HCT116 (cell line): ENCODE data around the gene CLDN10. TPM values are rescaled to one million over a fixed set of nuclear protein-coding genes. Genes with fewer than 3 reads are reported as not detected.

Experiments used
- ATAC-seq: fragments of 200-7000 bp; cut with Tn5 transposase; 2 replicates; pipeline ENCODE4 v1.9.1; 2020; ENCODE audit warnings: mild to moderate bottlenecking, moderate library complexity
- BruUV-seq: library from RNA; stranded (reverse); fragments of 400-500 nt; replicated peaks from 2 replicates; lab custom pipeline; 2021; lab: Mats Ljungman, UMichigan
- CTCF ChIA-PET: fragments of 300-600 bp; sonication (Branson Sonifier 250); formaldehyde crosslinking; loops from one replicate; lab custom pipeline; 2021; ENCODE audit warnings: antibody characterized with exemption; lab: Charles Lee
- POLR2A ChIA-PET: fragments of 300-600, 350-600 bp; sonication (Branson Sonifier 250); formaldehyde crosslinking; loops from one replicate; lab custom pipeline; 2021; ENCODE audit warnings: antibody characterized with exemption; lab: Charles Lee
- RAD21 ChIA-PET, 2 experiments: fragments of 300-600 bp; sonication (Branson Sonifier 250); formaldehyde crosslinking; loops; one replicate each; lab custom pipeline; 2023; ENCODE audit warnings: low total read pairs in 2 of 2; ENCODE audit not compliant: uncharacterized antibody in 2 of 2, unreplicated experiment in 2 of 2, low non-redundant PET in 1 of 2; lab: Charles Lee
- DNase-seq: peaks from one replicate; pipeline ENCODE4 v3.0.0-alpha.2; 2010; ENCODE audit warnings: low read depth, low spot score
- H2AFZ ChIP-seq: fragments of 200-600 bp; shearing (Covaris generic), sonication (generic); 2 replicates; pipeline ENCODE4 v1.6.1; 2017; ENCODE audit warnings: low read depth, mixed run types, mixed read lengths, antibody characterized with exemption, low read length; ENCODE audit not compliant: poor library complexity, severe bottlenecking
- H3K27ac ChIP-seq: 2 replicates; pipeline ENCODE4 v1.5.1; 2012; ENCODE audit warnings: low read depth, low read length
- H3K27me3 ChIP-seq: fragments of 200-600 bp; sonication (generic); 2 replicates; pipeline ENCODE4 v1.6.1; 2016; ENCODE audit warnings: mixed run types, low read length, mixed read lengths; ENCODE audit not compliant: insufficient read depth
- H3K36me3 ChIP-seq, 2 experiments: fragments of 200-500 bp in 1 of 2; fragments of 200-600 bp in 1 of 2; sonication (Bioruptor generic) in 1 of 2; sonication (generic) in 1 of 2; 2 replicates each; pipeline versions ENCODE4 v1.5.1 to v1.6.1; 2014 to 2016; ENCODE audit warnings: low read length in 2 of 2, inconsistent platforms in 1 of 2, mixed read lengths in 1 of 2, mixed run types in 1 of 2; ENCODE audit not compliant: insufficient read depth in 2 of 2, control insufficient read depth in 1 of 2
- H3K4me1 ChIP-seq, 2 experiments: fragments of 200-600 bp in 1 of 2; sonication (generic) in 1 of 2; 2 replicates each; pipeline versions ENCODE4 v1.5.1 to v1.6.1; 2012 to 2017; ENCODE audit warnings: low read length in 2 of 2, inconsistent platforms in 1 of 2, mild to moderate bottlenecking in 1 of 2, mixed read lengths in 1 of 2, mixed run types in 1 of 2, moderate library complexity in 1 of 2; ENCODE audit not compliant: insufficient read depth in 2 of 2, control insufficient read depth in 1 of 2
- H3K4me2 ChIP-seq: fragments of 200-600 bp; sonication (generic); 2 replicates; pipeline ENCODE4 v1.6.1; 2017; ENCODE audit warnings: mixed run types, low read length, mixed read lengths
- H3K4me3 ChIP-seq, 2 experiments: fragments of 200-600 bp in 1 of 2; sonication (generic) in 1 of 2; replicated peaks in 1 of 2; 2 replicates each; pipeline ENCODE4 v1.5.1; 2011 to 2016; ENCODE audit warnings: low read length in 2 of 2, control low read depth in 1 of 2, low read depth in 1 of 2, mild to moderate bottlenecking in 1 of 2, mixed read lengths in 1 of 2, mixed run types in 1 of 2
- H3K79me2 ChIP-seq: fragments of 200-600 bp; sonication (generic); 2 replicates; pipeline ENCODE4 v1.6.1; 2017; ENCODE audit warnings: mild to moderate bottlenecking, mixed run types, low read length, moderate library complexity, mixed read lengths; ENCODE audit not compliant: insufficient read depth
- H3K9ac ChIP-seq: fragments of 200-600 bp; sonication (generic); 2 replicates; pipeline ENCODE4 v1.6.1; 2016; ENCODE audit warnings: low read length, mixed read lengths
- H3K9me2 ChIP-seq: fragments of 200-600 bp; sonication (generic), shearing (Covaris generic); 2 replicates; pipeline ENCODE4 v1.6.1; 2017; ENCODE audit warnings: mixed run types, mild to moderate bottlenecking, moderate library complexity; ENCODE audit not compliant: insufficient read depth
- H3K9me3 ChIP-seq, 2 experiments: fragments of 200-500 bp in 1 of 2; fragments of 200-600 bp in 1 of 2; sonication (Bioruptor generic) in 1 of 2; sonication (generic) in 1 of 2; 2 replicates each; pipeline ENCODE4 v1.6.1; 2014 to 2017; ENCODE audit warnings: low read length in 2 of 2, mixed read lengths in 2 of 2, inconsistent platforms in 1 of 2, low read depth in 1 of 2, mild to moderate bottlenecking in 1 of 2, mixed run types in 1 of 2, moderate library complexity in 1 of 2; ENCODE audit not compliant: control insufficient read depth in 1 of 2, insufficient read depth in 1 of 2
- H4K20me1 ChIP-seq: fragments of 200-600 bp; sonication (generic), shearing (Covaris generic); 2 replicates; pipeline ENCODE4 v1.6.1; 2017; ENCODE audit warnings: mixed run types, mild to moderate bottlenecking, moderate library complexity; ENCODE audit not compliant: insufficient read depth
- CBX3 ChIP-seq: IDR thresholded peaks from 2 replicates; pipeline ENCODE4 v1.6.1; 2012; ENCODE audit warnings: low read depth
- CEBPB ChIP-seq: IDR thresholded peaks from 2 replicates; pipeline ENCODE4 v1.6.1; 2012; ENCODE audit warnings: low read depth
- EGR1 ChIP-seq: IDR thresholded peaks from 2 replicates; pipeline ENCODE4 v1.6.1; 2012; ENCODE audit warnings: low read depth
- EZH2 ChIP-seq: fragments of 200-600 bp; sonication (generic); IDR thresholded peaks from 2 replicates; pipeline ENCODE4 v1.6.1; 2017; ENCODE audit warnings: antibody characterized with exemption, mixed run types
- EZH2phosphoT487 ChIP-seq: fragments of 200-600 bp; IDR thresholded peaks from 2 replicates; pipeline ENCODE4 v1.6.1; 2018; ENCODE audit warnings: antibody characterized with exemption, borderline replicate concordance
- FOSL1 ChIP-seq: IDR thresholded peaks from 2 replicates; pipeline ENCODE4 v1.6.1; 2012; ENCODE audit warnings: low read depth
- JUND ChIP-seq: IDR thresholded peaks from 2 replicates; pipeline ENCODE4 v1.6.1; 2012
- POLR2A ChIP-seq: IDR thresholded peaks from 2 replicates; pipeline ENCODE4 v1.7.0; 2011; ENCODE audit warnings: borderline replicate concordance; ENCODE audit not compliant: insufficient read depth, insufficient read length; ENCODE audit errors: extremely low read depth
- POLR2AphosphoS5 ChIP-seq: IDR thresholded peaks from 2 replicates; pipeline ENCODE4 v1.6.1; 2011; ENCODE audit warnings: mild to moderate bottlenecking, low read depth, low read length, moderate library complexity
- SIN3A ChIP-seq: IDR thresholded peaks from 2 replicates; pipeline ENCODE4 v1.6.1; 2012; ENCODE audit warnings: low read depth
- SP1 ChIP-seq: IDR thresholded peaks from 2 replicates; pipeline ENCODE4 v1.6.1; 2012; ENCODE audit warnings: low read depth
- SRF ChIP-seq: IDR thresholded peaks from 2 replicates; pipeline ENCODE4 v1.6.1; 2012; ENCODE audit warnings: low read depth
- YY1 ChIP-seq: IDR thresholded peaks from 2 replicates; pipeline ENCODE4 v1.6.1; 2011; ENCODE audit warnings: low read length, low read depth, moderate library complexity, mild to moderate bottlenecking; ENCODE audit not compliant: insufficient replicate concordance; ENCODE audit errors: extremely low read depth
- ZNF274 ChIP-seq: fragments of 200-500 bp; sonication (Bioruptor generic); IDR thresholded peaks from 2 replicates; pipeline ENCODE4 v1.6.1; 2014; ENCODE audit warnings: mild to moderate bottlenecking, low read depth, low read length, inconsistent platforms
- intact Hi-C: fragments of 100-400 bp; cut with micrococcal nuclease; formaldehyde crosslinking; loops from 2 replicates; pipeline ENCODE4 v1.10.0; 2022
- total RNA-seq: library from RNA; stranded (reverse); gene quantifications from one replicate; pipeline ENCODE4 v1.2.1, GENCODE V29; 2021; ENCODE audit not compliant: unreplicated experiment
- TF ChIP-seq, protein P1 (sequence below): IDR thresholded peaks from 2 replicates; pipeline ENCODE4 v1.6.1; 2011; ENCODE audit warnings: mild to moderate bottlenecking, low read length, moderate library complexity; ENCODE audit not compliant: insufficient replicate concordance; ENCODE audit errors: extremely low read depth
- TF ChIP-seq, protein P2 (sequence below): IDR thresholded peaks from 2 replicates; pipeline ENCODE4 v1.6.1; 2012; ENCODE audit warnings: low read depth
- TF ChIP-seq, protein P3 (sequence below), 3 experiments: fragments of 200-600 bp in 1 of 3; sonication (generic) in 1 of 3; IDR thresholded peaks in 2 of 3; conservative IDR thresholded peaks in 1 of 3; 2 replicates each; pipeline ENCODE4 v1.5.1; 2012 to 2017; ENCODE audit warnings: low read depth in 2 of 3, low read length in 2 of 3, antibody characterized with exemption in 1 of 3, borderline replicate concordance in 1 of 3, control low read depth in 1 of 3, mild to moderate bottlenecking in 1 of 3, mixed read lengths in 1 of 3, mixed run types in 1 of 3, moderate library complexity in 1 of 3; ENCODE audit not compliant: insufficient read depth in 1 of 3
- TF ChIP-seq, protein P4 (sequence below): IDR thresholded peaks from 2 replicates; pipeline ENCODE4 v1.6.1; 2012

CLDN10 gene
- total RNA-seq, 1 experiment from 2014 or later, result not detected

DNA sequence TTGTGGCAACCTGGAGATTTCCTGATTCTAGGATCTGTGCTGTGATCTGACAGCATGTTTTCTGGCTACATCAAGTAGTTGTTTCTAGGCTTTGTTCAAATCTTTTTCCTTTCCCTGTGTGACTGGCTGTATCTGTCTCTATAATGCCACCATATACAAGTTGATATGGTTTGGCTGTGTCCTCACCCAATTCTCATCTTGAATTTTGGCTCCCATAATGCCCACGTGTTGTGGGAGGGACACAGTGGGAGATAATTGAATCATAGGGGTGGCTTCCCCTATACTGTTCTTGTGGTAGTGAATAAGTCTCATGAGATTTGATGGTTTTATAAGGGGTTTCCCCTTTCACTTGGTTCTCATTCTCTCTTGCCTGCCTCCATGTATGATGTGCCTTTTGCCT, 24.6 kb upstream of the CLDN10 start:
- no peak for ATAC-seq
- TF ChIP-seq POLR2A, result no peak
- TF ChIP-seq POLR2AphosphoS5, result no peak
- TF ChIP-seq JUND, result no peak
- TF ChIP-seq YY1, result no peak
- no peak for TF ChIP-seq FOSL1
- no peak for TF ChIP-seq ZNF274
- TF ChIP-seq SIN3A, result no peak
- no peak for TF ChIP-seq EZH2
- TF ChIP-seq EGR1, result no peak
- TF ChIP-seq EZH2phosphoT487, result no peak
- TF ChIP-seq, protein P1, sequence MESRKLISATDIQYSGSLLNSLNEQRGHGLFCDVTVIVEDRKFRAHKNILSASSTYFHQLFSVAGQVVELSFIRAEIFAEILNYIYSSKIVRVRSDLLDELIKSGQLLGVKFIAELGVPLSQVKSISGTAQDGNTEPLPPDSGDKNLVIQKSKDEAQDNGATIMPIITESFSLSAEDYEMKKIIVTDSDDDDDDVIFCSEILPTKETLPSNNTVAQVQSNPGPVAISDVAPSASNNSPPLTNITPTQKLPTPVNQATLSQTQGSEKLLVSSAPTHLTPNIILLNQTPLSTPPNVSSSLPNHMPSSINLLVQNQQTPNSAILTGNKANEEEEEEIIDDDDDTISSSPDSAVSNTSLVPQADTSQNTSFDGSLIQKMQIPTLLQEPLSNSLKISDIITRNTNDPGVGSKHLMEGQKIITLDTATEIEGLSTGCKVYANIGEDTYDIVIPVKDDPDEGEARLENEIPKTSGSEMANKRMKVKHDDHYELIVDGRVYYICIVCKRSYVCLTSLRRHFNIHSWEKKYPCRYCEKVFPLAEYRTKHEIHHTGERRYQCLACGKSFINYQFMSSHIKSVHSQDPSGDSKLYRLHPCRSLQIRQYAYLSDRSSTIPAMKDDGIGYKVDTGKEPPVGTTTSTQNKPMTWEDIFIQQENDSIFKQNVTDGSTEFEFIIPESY, result no peak
- no peak for TF ChIP-seq CEBPB
- TF ChIP-seq, protein P2, sequence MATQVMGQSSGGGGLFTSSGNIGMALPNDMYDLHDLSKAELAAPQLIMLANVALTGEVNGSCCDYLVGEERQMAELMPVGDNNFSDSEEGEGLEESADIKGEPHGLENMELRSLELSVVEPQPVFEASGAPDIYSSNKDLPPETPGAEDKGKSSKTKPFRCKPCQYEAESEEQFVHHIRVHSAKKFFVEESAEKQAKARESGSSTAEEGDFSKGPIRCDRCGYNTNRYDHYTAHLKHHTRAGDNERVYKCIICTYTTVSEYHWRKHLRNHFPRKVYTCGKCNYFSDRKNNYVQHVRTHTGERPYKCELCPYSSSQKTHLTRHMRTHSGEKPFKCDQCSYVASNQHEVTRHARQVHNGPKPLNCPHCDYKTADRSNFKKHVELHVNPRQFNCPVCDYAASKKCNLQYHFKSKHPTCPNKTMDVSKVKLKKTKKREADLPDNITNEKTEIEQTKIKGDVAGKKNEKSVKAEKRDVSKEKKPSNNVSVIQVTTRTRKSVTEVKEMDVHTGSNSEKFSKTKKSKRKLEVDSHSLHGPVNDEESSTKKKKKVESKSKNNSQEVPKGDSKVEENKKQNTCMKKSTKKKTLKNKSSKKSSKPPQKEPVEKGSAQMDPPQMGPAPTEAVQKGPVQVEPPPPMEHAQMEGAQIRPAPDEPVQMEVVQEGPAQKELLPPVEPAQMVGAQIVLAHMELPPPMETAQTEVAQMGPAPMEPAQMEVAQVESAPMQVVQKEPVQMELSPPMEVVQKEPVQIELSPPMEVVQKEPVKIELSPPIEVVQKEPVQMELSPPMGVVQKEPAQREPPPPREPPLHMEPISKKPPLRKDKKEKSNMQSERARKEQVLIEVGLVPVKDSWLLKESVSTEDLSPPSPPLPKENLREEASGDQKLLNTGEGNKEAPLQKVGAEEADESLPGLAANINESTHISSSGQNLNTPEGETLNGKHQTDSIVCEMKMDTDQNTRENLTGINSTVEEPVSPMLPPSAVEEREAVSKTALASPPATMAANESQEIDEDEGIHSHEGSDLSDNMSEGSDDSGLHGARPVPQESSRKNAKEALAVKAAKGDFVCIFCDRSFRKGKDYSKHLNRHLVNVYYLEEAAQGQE, result no peak
- TF ChIP-seq CBX3, result no peak
- TF ChIP-seq SRF, result no peak
- TF ChIP-seq, protein P3, sequence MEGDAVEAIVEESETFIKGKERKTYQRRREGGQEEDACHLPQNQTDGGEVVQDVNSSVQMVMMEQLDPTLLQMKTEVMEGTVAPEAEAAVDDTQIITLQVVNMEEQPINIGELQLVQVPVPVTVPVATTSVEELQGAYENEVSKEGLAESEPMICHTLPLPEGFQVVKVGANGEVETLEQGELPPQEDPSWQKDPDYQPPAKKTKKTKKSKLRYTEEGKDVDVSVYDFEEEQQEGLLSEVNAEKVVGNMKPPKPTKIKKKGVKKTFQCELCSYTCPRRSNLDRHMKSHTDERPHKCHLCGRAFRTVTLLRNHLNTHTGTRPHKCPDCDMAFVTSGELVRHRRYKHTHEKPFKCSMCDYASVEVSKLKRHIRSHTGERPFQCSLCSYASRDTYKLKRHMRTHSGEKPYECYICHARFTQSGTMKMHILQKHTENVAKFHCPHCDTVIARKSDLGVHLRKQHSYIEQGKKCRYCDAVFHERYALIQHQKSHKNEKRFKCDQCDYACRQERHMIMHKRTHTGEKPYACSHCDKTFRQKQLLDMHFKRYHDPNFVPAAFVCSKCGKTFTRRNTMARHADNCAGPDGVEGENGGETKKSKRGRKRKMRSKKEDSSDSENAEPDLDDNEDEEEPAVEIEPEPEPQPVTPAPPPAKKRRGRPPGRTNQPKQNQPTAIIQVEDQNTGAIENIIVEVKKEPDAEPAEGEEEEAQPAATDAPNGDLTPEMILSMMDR (IDR thresholded peaks at IDR 0.05 in 2 of 3, conservative IDR thresholded peaks at IDR 0.05 in 1 of 3; ENCODE audit: borderline replicate concordance in 1 of 3, insufficient read depth in 1 of 3, low read depth in 2 of 3, low read length in 2 of 3), result no peak
- TF ChIP-seq SP1, result no peak
- TF ChIP-seq, protein P4, sequence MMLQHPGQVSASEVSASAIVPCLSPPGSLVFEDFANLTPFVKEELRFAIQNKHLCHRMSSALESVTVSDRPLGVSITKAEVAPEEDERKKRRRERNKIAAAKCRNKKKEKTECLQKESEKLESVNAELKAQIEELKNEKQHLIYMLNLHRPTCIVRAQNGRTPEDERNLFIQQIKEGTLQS, result no peak
- Histone ChIP-seq H3K9ac (no peak overlapping the region), H2AFZ (no peak overlapping the region), H3K4me2 (no peak overlapping the region), H3K36me3 (no peaks in the 10 kb centered on the region), H3K79me2 (no peaks in the 10 kb centered on the region), H3K9me3 (no peaks in the 10 kb centered on the region), H3K27ac (no peak overlapping the region), H3K27me3 (no peaks in the 10 kb centered on the region), H3K4me1 (no peaks in the 10 kb centered on the region), H3K4me3 (no peak overlapping the region), H4K20me1 (no peaks in the 10 kb centered on the region), H3K9me2 (no peaks in the 10 kb centered on the region)
- ChIA-PET CTCF (interaction anchor here (1.2 kb wide), 1 partner anchor 96 kb away, joined by 3 read pairs; no protein-coding TSS in a partner anchor), RAD21 (no interaction called here), POLR2A (no interaction called here)
- BruUV-seq, result no TSS peak
- DNase-seq, result no peak
- intact Hi-C loops, result no loop called here
